PC-3 (cell line): ENCODE measurements around the gene PSMG3. TPM values are rescaled to one million over a fixed set of nuclear protein-coding genes. Genes with fewer than 3 reads are reported as not detected.

Experiments
- ATAC-seq: fragments of 200-7000 bp; cut with Tn5 transposase; 2 replicates; pipeline ENCODE4 v1.9.1; 2020; ENCODE audit warnings: mild to moderate bottlenecking, moderate library complexity
- BruUV-seq: library from RNA; stranded (reverse); fragments of 400-500 nt; replicated peaks from 2 replicates; lab custom pipeline; 2021; lab: Mats Ljungman, UMichigan
- CTCF ChIA-PET: fragments of 300-600 bp; sonication (Branson Sonifier 250); formaldehyde crosslinking; loops from one replicate; lab custom pipeline; 2022; ENCODE audit warnings: antibody characterized with exemption; lab: Charles Lee
- POLR2A ChIA-PET: fragments of 300-600 bp; sonication (Branson Sonifier 250); formaldehyde crosslinking; loops from one replicate; lab custom pipeline; 2022; ENCODE audit warnings: antibody characterized with exemption; ENCODE audit not compliant: unreplicated experiment; lab: Charles Lee
- DNase-seq: peaks from one replicate; pipeline ENCODE4 v3.0.0-alpha.2; 2015
- H2AFZ ChIP-seq: fragments of 300-600 bp; sonication (generic); 2 replicates; pipeline ENCODE4 v1.6.0; 2016; ENCODE audit warnings: antibody characterized with exemption, low read length
- H3F3A ChIP-seq: fragments of 300-600 bp; sonication (generic); one replicate; pipeline ENCODE4 v1.6.0; 2017; ENCODE audit warnings: antibody characterized with exemption, low read length, control low read depth, mild to moderate bottlenecking; ENCODE audit not compliant: unreplicated experiment
- H3K27ac ChIP-seq: fragments of 300-600 bp; sonication (generic); 2 replicates; pipeline ENCODE4 v1.5.1; 2016; ENCODE audit warnings: mild to moderate bottlenecking, low read length
- H3K27me3 ChIP-seq: fragments of 300-600 bp; sonication (generic); 2 replicates; pipeline ENCODE4 v1.6.1; 2016; ENCODE audit warnings: low read length, mixed read lengths
- H3K36me3 ChIP-seq: fragments of 300-600 bp; sonication (generic); 2 replicates; pipeline ENCODE4 v1.6.1; 2016; ENCODE audit warnings: low read depth, mixed run types, low read length, mixed read lengths
- H3K4me1 ChIP-seq: fragments of 300-600 bp; sonication (generic); 2 replicates; pipeline ENCODE4 v1.5.1; 2016; ENCODE audit warnings: low read length; ENCODE audit not compliant: insufficient read depth
- H3K4me2 ChIP-seq: fragments of 300-600 bp; sonication (generic); 2 replicates; pipeline ENCODE4 v1.6.0; 2016; ENCODE audit warnings: low read length
- H3K4me3 ChIP-seq: fragments of 300-600 bp; sonication (generic); 2 replicates; pipeline ENCODE4 v1.5.1; 2016; ENCODE audit warnings: mild to moderate bottlenecking, low read length, mixed read lengths
- H3K79me2 ChIP-seq: fragments of 300-600 bp; sonication (generic); 2 replicates; pipeline ENCODE4 v1.6.1; 2017; ENCODE audit warnings: low read length, mixed read lengths
- H3K9ac ChIP-seq: fragments of 300-600 bp; sonication (generic); 2 replicates; pipeline ENCODE4 v1.6.0; 2016; ENCODE audit warnings: mild to moderate bottlenecking, low read length
- H3K9me2 ChIP-seq: fragments of 300-600 bp; sonication (generic); replicated peaks from 2 replicates; pipeline ENCODE4 v1.6.1; 2016; ENCODE audit warnings: mixed run types, low read length, mixed read lengths
- H3K9me3 ChIP-seq: fragments of 300-600 bp; sonication (generic); 2 replicates; pipeline ENCODE4 v1.6.1; 2016; ENCODE audit warnings: low read length, mixed read lengths
- H4K20me1 ChIP-seq: fragments of 300-600 bp; sonication (generic); 2 replicates; pipeline ENCODE4 v1.6.1; 2016; ENCODE audit warnings: low read length, mixed read lengths
- CTCF ChIP-seq: fragments of 300-600 bp; sonication (generic); conservative IDR thresholded peaks from 2 replicates; pipeline ENCODE4 v1.5.1; 2017; ENCODE audit warnings: antibody characterized with exemption, low read depth, mild to moderate bottlenecking, low read length
- EZH2 ChIP-seq: fragments of 300-600 bp; sonication (generic); IDR thresholded peaks from one replicate; pipeline ENCODE4 v1.6.1; 2017; ENCODE audit warnings: antibody characterized with exemption, mild to moderate bottlenecking, low read length; ENCODE audit not compliant: unreplicated experiment
- EZH2phosphoT487 ChIP-seq: fragments of 300-600 bp; sonication (generic); IDR thresholded peaks from 2 replicates; pipeline ENCODE4 v1.6.1; 2018; ENCODE audit warnings: mild to moderate bottlenecking, antibody characterized with exemption, low read length, borderline replicate concordance
- intact Hi-C: fragments of 100-400 bp; cut with micrococcal nuclease; formaldehyde crosslinking; loops from 2 replicates; pipeline ENCODE4 v1.9.0; 2023
- total RNA-seq: library from RNA; depleted of rRNA; stranded (reverse); fragments of >200 nt; gene quantifications from 2 replicates; pipeline ENCODE4 v1.2.3, GENCODE V29; 2014

Gene PSMG3
- total RNA-seq, 1 experiment from 2014 or later = 133 TPM

- H3K9me2 ChIP-seq = no peaks in the 10 kb centered on the region
- peak overlapping the region; percentile 68 for H3K4me3 ChIP-seq
- H3F3A ChIP-seq = peaks cover 6% of the 10 kb centered on the region
- peak overlapping the region; percentile 91 for H3K4me2 ChIP-seq
- peaks cover 8% of the 10 kb centered on the region; the same call in 1 of the 2 replicates for H4K20me1 ChIP-seq
- peaks cover 12% of the 10 kb centered on the region for H3K36me3 ChIP-seq
- TF ChIP-seq EZH2 (no peak), CTCF (no peak), EZH2phosphoT487 (no peak)
- peaks cover 36% of the 10 kb centered on the region for H3K4me1 ChIP-seq
- DNase-seq (peak; percentile 97), ATAC-seq (peak; percentile 64)
- no peaks in the 10 kb centered on the region for H3K9me3 ChIP-seq
- peak overlapping the region; percentile 96 for H3K9ac ChIP-seq
- BruUV-seq = no TSS peak
- peak overlapping the region; percentile 96 for H3K27ac ChIP-seq
- intact Hi-C loops = loop anchor here (1.0 kb wide), 1 partner anchor 18 kb away; no protein-coding TSS in a partner anchor
- ChIA-PET CTCF (interaction anchor here (1.2 kb wide), 1 partner anchor 19 kb away, joined by 6 read pairs; the partner anchor contains the start of gene TMEM184A), POLR2A (interaction anchor here (0.6 to 1.1 kb wide), 2 partner anchors 19 to 32 kb away, joined by 3 to 12 read pairs; partner anchors contain the start of gene TMEM184A)
- no peaks in the 10 kb centered on the region for H3K27me3 ChIP-seq
- peaks cover 76% of the 10 kb centered on the region for H3K79me2 ChIP-seq
- no peak overlapping the region for H2AFZ ChIP-seq
These were observed 32.9 kb downstream of the PSMG3 start for GRCh38 chr7:1536743-1537534.

- H3K36me3 ChIP-seq = peaks cover 12% of the 10 kb centered on the region
- peak overlapping the region; percentile 91 for H3K4me2 ChIP-seq
- H3K79me2 ChIP-seq = peaks cover 81% of the 10 kb centered on the region
- no peaks in the 10 kb centered on the region for H3K9me3 ChIP-seq
- H4K20me1 ChIP-seq = peaks cover 8% of the 10 kb centered on the region; the same call in 1 of the 2 replicates
- no peak overlapping the region for H2AFZ ChIP-seq
- no peaks in the 10 kb centered on the region for H3K27me3 ChIP-seq
- H3K27ac ChIP-seq = peak overlapping the region; percentile 96
- peak overlapping the region; percentile 68 for H3K4me3 ChIP-seq
- no peak for ATAC-seq
- no peak for DNase-seq
- no peaks in the 10 kb centered on the region for H3K9me2 ChIP-seq
- no TSS peak for BruUV-seq
- ChIA-PET POLR2A (no interaction called here), CTCF (no interaction called here)
- no peak for TF ChIP-seq EZH2
- no peak for TF ChIP-seq CTCF
- TF ChIP-seq EZH2phosphoT487 = no peak
- peak overlapping the region; percentile 96 for H3K9ac ChIP-seq
- H3K4me1 ChIP-seq = peaks cover 36% of the 10 kb centered on the region
- peaks cover 7% of the 10 kb centered on the region for H3F3A ChIP-seq
- intact Hi-C loops = no loop called here
These were observed 33.4 kb downstream of the PSMG3 start for GRCh38 chr7:1536455-1536742.
